Ascending aorta (tissue), 2 donors: ENCODE results near the gene GLOD4. TPM values are rescaled to one million over a fixed set of nuclear protein-coding genes. Genes with fewer than 3 reads are reported as not detected.
"Not testable (repeated sequence)": the region's sequence is repeated elsewhere in the genome, so short reads cannot be mapped to it uniquely, and the experiment has no call there.

Source experiments
- DNase-seq, 2 donors: peaks; one replicate each; pipeline ENCODE4 v3.0.0-alpha.2; 2019; ENCODE audit warnings: low spot score in 2 of 2
- H3K27ac ChIP-seq, 2 donors: fragments of 200-600 bp; sonication (generic); one replicate each; pipeline ENCODE4 v1.5.1; 2016 to 2017; ENCODE audit warnings: mild to moderate bottlenecking in 1 of 2
- H3K27me3 ChIP-seq: fragments of 200-600 bp; sonication (generic); one replicate; pipeline ENCODE4 v1.5.1; 2017
- H3K36me3 ChIP-seq, 2 donors: fragments of 200-600 bp; sonication (generic); one replicate each; pipeline ENCODE4 v1.5.1; 2016
- H3K4me1 ChIP-seq, 2 donors: fragments of 200-600 bp; sonication (generic); one replicate each; pipeline ENCODE4 v1.5.1; 2016 to 2017; ENCODE audit warnings: mild to moderate bottlenecking in 1 of 2
- H3K4me3 ChIP-seq, 2 donors: fragments of 200-600 bp; sonication (generic); one replicate each; pipeline ENCODE4 v1.5.1; 2016 to 2017; ENCODE audit warnings: mild to moderate bottlenecking in 1 of 2
- H3K9me3 ChIP-seq, 2 donors: fragments of 200-600 bp; sonication (generic); one replicate each; pipeline ENCODE4 v1.5.1; 2016
- CTCF ChIP-seq, 3 experiments: fragments of 200-600 bp in 2 of 3; fragments of 450-650 bp in 1 of 3; sonication (generic) in 2 of 3; IDR thresholded peaks; one replicate each; pipeline ENCODE4 v1.5.1; 2016 to 2019; ENCODE audit warnings: antibody characterized with exemption in 3 of 3, mild to moderate bottlenecking in 1 of 3, moderate library complexity in 1 of 3
- intact Hi-C: fragments of 100-400 bp; cut with DNase I; formaldehyde crosslinking; loops from one replicate; pipeline ENCODE4 v1.15.1; 2023
- total RNA-seq: library from RNA; depleted of rRNA; stranded (reverse); fragments of >200 nt; gene quantifications from one replicate; pipeline ENCODE4 v1.1.0, GENCODE V29; 2016

GLOD4 gene
- total RNA-seq, 1 donor from 2014 or later, result 148 TPM

GRCh38 chr17:751269-752001 is 30.6 kb downstream of the GLOD4 start:
- Histone ChIP-seq H3K9me3 (no peaks in the 10 kb centered on the region), H3K27me3 (no peaks in the 10 kb centered on the region), H3K27ac (peak overlapping the region; percentile 81 to 88), H3K4me1 (peaks cover 6 to 14% of the 10 kb centered on the region in 2 donors), H3K36me3 (peaks cover 16% of the 10 kb centered on the region in 2 donors), H3K4me3 (peak overlapping the region; percentile 70 to 95)
- no peak for TF ChIP-seq CTCF (IDR thresholded peaks at IDR 0.05)
- DNase-seq, result no peak
- intact Hi-C loops, result loop anchor here (1.0 kb wide), 1 partner anchor 37 kb away; the partner anchor contains the start of gene VPS53

GRCh38 chr17:750431-751037 is 31.5 kb downstream of the GLOD4 start:
- Histone ChIP-seq H3K27me3 (no peaks in the 10 kb centered on the region), H3K4me1 (peaks cover 6 to 11% of the 10 kb centered on the region in 2 donors), H3K36me3 (peaks cover 25% of the 10 kb centered on the region in 2 donors), H3K9me3 (no peaks in the 10 kb centered on the region), H3K4me3 (peak overlapping the region; percentile 70 to 95), H3K27ac (no peak overlapping the region)
- no peak for TF ChIP-seq CTCF (IDR thresholded peaks at IDR 0.05)
- intact Hi-C loops, result no loop called here
- no peak for DNase-seq

- H3K27me3 ChIP-seq, H3K9me3 ChIP-seq, intact Hi-C loops, H3K4me3 ChIP-seq, DNase-seq, H3K27ac ChIP-seq: not testable (repeated sequence)
- H3K4me1 ChIP-seq, result peaks cover 6 to 11% of the 10 kb centered on the region in 2 donors
- peaks cover 35 to 36% of the 10 kb centered on the region in 2 donors for H3K36me3 ChIP-seq
Observed at GRCh38 chr17:749359-749758, 32.7 kb downstream of the GLOD4 start.

GRCh38 chr17:748604-749003 is 33.5 kb downstream of the GLOD4 start:
- H3K4me3 ChIP-seq, intact Hi-C loops, DNase-seq, H3K27ac ChIP-seq, H3K9me3 ChIP-seq, H3K27me3 ChIP-seq: not testable (repeated sequence)
- Histone ChIP-seq H3K36me3 (peaks cover 43 to 44% of the 10 kb centered on the region in 2 donors), H3K4me1 (peaks cover 6 to 11% of the 10 kb centered on the region in 2 donors)

GRCh38 chr17:746783-747629 is 35.1 kb downstream of the GLOD4 start:
- Histone ChIP-seq H3K4me3 (no peak overlapping the region), H3K36me3 (peaks cover 50 to 58% of the 10 kb centered on the region in 2 donors), H3K4me1 (peaks cover 6 to 11% of the 10 kb centered on the region in 2 donors), H3K27ac (no peak overlapping the region), H3K9me3 (no peaks in the 10 kb centered on the region), H3K27me3 (no peaks in the 10 kb centered on the region)
- TF ChIP-seq CTCF (IDR thresholded peaks at IDR 0.05), result no peak
- intact Hi-C loops, result no loop called here
- no peak for DNase-seq

- no peaks in the 10 kb centered on the region for H3K27me3 ChIP-seq
- H3K4me1 ChIP-seq, result peaks cover 4 to 9% of the 10 kb centered on the region in 2 donors
- H3K9me3 ChIP-seq, result no peaks in the 10 kb centered on the region
- no peak for TF ChIP-seq CTCF (IDR thresholded peaks at IDR 0.05)
- intact Hi-C loops, result no loop called here
- H3K27ac ChIP-seq, result no peak overlapping the region
- no peak overlapping the region for H3K4me3 ChIP-seq
- DNase-seq, result no peak
- peaks cover 55 to 64% of the 10 kb centered on the region in 2 donors for H3K36me3 ChIP-seq
Observed at GRCh38 chr17:746181-746580, 35.9 kb downstream of the GLOD4 start.
